ENCODE results near the gene PLEKHD1.

- TF ChIP-seq TAF1 (IDR thresholded peaks at IDR 0.05; ENCODE audit: low read depth) (no peak), EGR1 (IDR thresholded peaks at IDR 0.05) (no peak), CEBPB (IDR thresholded peaks at IDR 0.05) (no peak), REST (IDR thresholded peaks at IDR 0.05; ENCODE audit: low read depth) (no peak), MAX (IDR thresholded peaks at IDR 0.05) (no peak), YY1 (IDR thresholded peaks at IDR 0.05; ENCODE audit: low read depth) (no peak), TEAD4 (IDR thresholded peaks at IDR 0.05) (peak; percentile 35; the same call in 1 of the 2 replicates), RAD21 (IDR thresholded peaks at IDR 0.05; ENCODE audit: low read depth) (peak; percentile 82), FOXM1 (IDR thresholded peaks at IDR 0.05; ENCODE audit: borderline replicate concordance, low read depth) (no peak)
Measured at GRCh38 chr14:69535230-69535848, 50.8 kb downstream of the PLEKHD1 start.
